ENCODE results near the gene VPS11. TPM values are rescaled to one million over a fixed set of nuclear protein-coding genes. Genes with fewer than 3 reads are reported as not detected.

The VPS11 gene
- total RNA-seq, 1 donor, result 29.4 TPM

GRCh38 chr11:119025099-119025473, 42.5 kb upstream of the VPS11 start:
- H3K4me3 ChIP-seq (ENCODE audit: low read depth, low read length), result no peak overlapping the region
- TF ChIP-seq CTCF (IDR thresholded peaks at IDR 0.05; ENCODE audit: insufficient read depth, low read length), result no peak
- no peak for DNase-seq (ENCODE audit: low read depth)

- no peak for TF ChIP-seq CTCF (IDR thresholded peaks at IDR 0.05; ENCODE audit: insufficient read depth, low read length)
- DNase-seq (ENCODE audit: low read depth), result no peak
- no peak overlapping the region for H3K4me3 ChIP-seq (ENCODE audit: low read depth, low read length)
Measured at GRCh38 chr11:119025541-119025940, 42.1 kb upstream of the VPS11 start.

GRCh38 chr11:119025978-119026766, 41.4 kb upstream of the VPS11 start:
- no peak for DNase-seq (ENCODE audit: low read depth)
- TF ChIP-seq CTCF (IDR thresholded peaks at IDR 0.05; ENCODE audit: insufficient read depth, low read length), result no peak
- H3K4me3 ChIP-seq (ENCODE audit: low read depth, low read length), result no peak overlapping the region

- DNase-seq (ENCODE audit: low read depth), result no peak
- no peak overlapping the region for H3K4me3 ChIP-seq (ENCODE audit: low read depth, low read length)
- no peak for TF ChIP-seq CTCF (IDR thresholded peaks at IDR 0.05; ENCODE audit: insufficient read depth, low read length)
Measured at GRCh38 chr11:119026970-119027369, 40.6 kb upstream of the VPS11 start.

GRCh38 chr11:119027561-119028345, 39.9 kb upstream of the VPS11 start:
- no peak for DNase-seq (ENCODE audit: low read depth)
- TF ChIP-seq CTCF (IDR thresholded peaks at IDR 0.05; ENCODE audit: insufficient read depth, low read length), result no peak
- H3K4me3 ChIP-seq (ENCODE audit: low read depth, low read length), result no peak overlapping the region

GRCh38 chr11:119028346-119029068, 39.1 kb upstream of the VPS11 start:
- no peak overlapping the region for H3K4me3 ChIP-seq (ENCODE audit: low read depth, low read length)
- no peak for TF ChIP-seq CTCF (IDR thresholded peaks at IDR 0.05; ENCODE audit: insufficient read depth, low read length)
- DNase-seq (ENCODE audit: low read depth), result no peak
